ENCODE results near the gene FBXL12.
"Not testable (repeated sequence)": the region's sequence is repeated elsewhere in the genome, so short reads cannot be mapped to it uniquely, and the experiment has no call there.

FBXL12 gene

GRCh38 chr19:9849791-9850190 lies 30.9 kb upstream of the FBXL12 start:
- FAIRE-seq (no peak), DNase-seq (ENCODE audit: insufficient read length, low spot score) (no peak)
- no peak for TF ChIP-seq POLR2A (IDR thresholded peaks at IDR 0.05; ENCODE audit: low read depth, low read length)

- TF ChIP-seq POLR2A (IDR thresholded peaks at IDR 0.05; ENCODE audit: low read depth, low read length) = no peak
- FAIRE-seq = no peak
- DNase-seq (ENCODE audit: insufficient read length, low spot score) = no peak
Measured at GRCh38 chr19:9848762-9849161, 29.9 kb upstream of the FBXL12 start.

- FAIRE-seq = no peak
- TF ChIP-seq POLR2A (IDR thresholded peaks at IDR 0.05; ENCODE audit: low read depth, low read length) = no peak
- DNase-seq (ENCODE audit: insufficient read length, low spot score) = no peak
Measured at GRCh38 chr19:9848060-9848459, 29.2 kb upstream of the FBXL12 start.

- FAIRE-seq (peak; percentile 23), DNase-seq (ENCODE audit: insufficient read length, low spot score) (peak; percentile 94)
- TF ChIP-seq POLR2A (IDR thresholded peaks at IDR 0.05; ENCODE audit: low read depth, low read length) = no peak
Measured at GRCh38 chr19:9847087-9847671, 28.3 kb upstream of the FBXL12 start.

- not testable (repeated sequence) for DNase-seq (ENCODE audit: insufficient read length, low spot score); FAIRE-seq
Measured at GRCh38 chr19:9843626-9844273, 24.9 kb upstream of the FBXL12 start.

GRCh38 chr19:9842834-9843625 lies 24.2 kb upstream of the FBXL12 start:
- FAIRE-seq = no peak
- TF ChIP-seq POLR2A (IDR thresholded peaks at IDR 0.05; ENCODE audit: low read depth, low read length) = no peak
- DNase-seq (ENCODE audit: insufficient read length, low spot score) = no peak

- no peak for TF ChIP-seq POLR2A (IDR thresholded peaks at IDR 0.05; ENCODE audit: low read depth, low read length)
- DNase-seq (ENCODE audit: insufficient read length, low spot score) (no peak), FAIRE-seq (no peak)
Measured at GRCh38 chr19:9839415-9839814, 20.5 kb upstream of the FBXL12 start.

GRCh38 chr19:9838324-9838723 lies 19.4 kb upstream of the FBXL12 start:
- no peak for FAIRE-seq
- TF ChIP-seq POLR2A (IDR thresholded peaks at IDR 0.05; ENCODE audit: low read depth, low read length) = no peak
- DNase-seq (ENCODE audit: insufficient read length, low spot score) = no peak

- FAIRE-seq = no peak
- no peak for TF ChIP-seq POLR2A (IDR thresholded peaks at IDR 0.05; ENCODE audit: low read depth, low read length)
- DNase-seq (ENCODE audit: insufficient read length, low spot score) = no peak
Measured at GRCh38 chr19:9836021-9836420, 17.1 kb upstream of the FBXL12 start.

- FAIRE-seq (no peak), DNase-seq (ENCODE audit: insufficient read length, low spot score) (no peak)
- TF ChIP-seq POLR2A (IDR thresholded peaks at IDR 0.05; ENCODE audit: low read depth, low read length) = no peak
Measured at GRCh38 chr19:9835507-9835949, 16.6 kb upstream of the FBXL12 start.

GRCh38 chr19:9834726-9835506 lies 16.0 kb upstream of the FBXL12 start, which contains the start of gene PIN1:
TSS of gene PIN1 (plus strand) at chr19:9835318. CDS start at chr19:9835345, 27 bp downstream.
- peak; percentile 97 for DNase-seq (ENCODE audit: insufficient read length, low spot score)
- peak; percentile 77 for TF ChIP-seq POLR2A (IDR thresholded peaks at IDR 0.05; ENCODE audit: low read depth, low read length)
- no peak for FAIRE-seq

- no peak for DNase-seq (ENCODE audit: insufficient read length, low spot score)
- no peak for FAIRE-seq
- no peak for TF ChIP-seq POLR2A (IDR thresholded peaks at IDR 0.05; ENCODE audit: low read depth, low read length)
Measured at GRCh38 chr19:9834307-9834725, 15.4 kb upstream of the FBXL12 start.

GRCh38 chr19:9828551-9829063 lies 9.7 kb upstream of the FBXL12 start:
- TF ChIP-seq POLR2A (IDR thresholded peaks at IDR 0.05; ENCODE audit: low read depth, low read length) = no peak
- DNase-seq (ENCODE audit: insufficient read length, low spot score) = no peak
- no peak for FAIRE-seq

All from H54 (cell line).